Right lobe of liver (tissue), 6 donors: ENCODE data around the gene SGCE. TPM values are rescaled to one million over a fixed set of nuclear protein-coding genes. Genes with fewer than 3 reads are reported as not detected.

ENCODE experiments used
- ATAC-seq, 4 donors: fragments of 200-7000 bp; cut with Tn5 transposase; one replicate each; pipeline ENCODE4 v1.9.1; 2020; ENCODE audit warnings: mild to moderate bottlenecking in 4 of 4, moderate library complexity in 4 of 4
- DNase-seq, 3 donors: peaks; one replicate each; pipeline ENCODE4 v3.0.0-alpha.2; 2020
- H3K27ac ChIP-seq, 3 donors: fragments of 200-600 bp; one replicate each; pipeline ENCODE4 v1.8.0; 2022
- H3K27me3 ChIP-seq, 2 donors: fragments of 200-600 bp; one replicate each; pipeline ENCODE4 v1.8.0; 2022
- H3K36me3 ChIP-seq, 4 donors: fragments of 200-600 bp; sonication (generic) in 1 of 4; one replicate each; pipeline versions ENCODE4 v1.5.1 to v1.8.0; 2017 to 2022; ENCODE audit warnings: control low read depth in 1 of 4
- H3K4me1 ChIP-seq, 4 donors: fragments of 200-600 bp; sonication (generic) in 1 of 4; one replicate each; pipeline versions ENCODE4 v1.5.1 to v1.8.0; 2017 to 2022; ENCODE audit warnings: control low read depth in 1 of 4
- H3K4me3 ChIP-seq, 3 donors: fragments of 200-600 bp; one replicate each; pipeline ENCODE4 v1.8.0; 2022
- H3K9me3 ChIP-seq, 4 donors: fragments of 200-600 bp; sonication (generic) in 1 of 4; one replicate each; pipeline versions ENCODE4 v1.5.1 to v1.8.0; 2017 to 2022; ENCODE audit warnings: control low read depth in 1 of 4
- POLR2A ChIP-seq: fragments of 450-650 bp; IDR thresholded peaks from one replicate; pipeline ENCODE4 v1.6.1; 2017; ENCODE audit warnings: antibody characterized with exemption, mild to moderate bottlenecking
- WGBS: methylation state at CpG from one replicate; pipeline ENCODE4 v1.1.6; 2018; ENCODE audit warnings: low coverage, low lambda C conversion rate; ENCODE audit not compliant: insufficient coverage; ENCODE audit errors: missing lambda C conversion rate; 5-methylcytosine and 5-hydroxymethylcytosine counted together
- intact Hi-C, 2 donors: fragments of 100-400 bp; cut with DNase I; formaldehyde crosslinking; loops; one replicate each; pipeline versions ENCODE4 v1.11.2 to v1.14.1; 2022
- total RNA-seq, 6 experiments: library from RNA; depleted of rRNA in 2 of 6; stranded (reverse); fragments of >200 nt in 2 of 6; fragmentation: NEBNext Ultra II Directional in 3 of 6; extraction: Animal tissue kit (Norgen Biotek cat#: 25700) in 3 of 6; gene quantifications; one replicate each; pipeline versions ENCODE4 v1.1.0 to v1.2.4, GENCODE V29; 2016 to 2023
- TF ChIP-seq, protein P1 (sequence below), 4 donors: fragments of 200-600 bp in 3 of 4; fragments of 450-650 bp in 1 of 4; IDR thresholded peaks; one replicate each; pipeline versions ENCODE4 v1.5.1 to v1.8.0; 2016 to 2022; ENCODE audit warnings: antibody characterized with exemption in 4 of 4, mild to moderate bottlenecking in 2 of 4
- donor health status: DM: no; HTN: yes; CAD: no.
- donor health status: DM: no; HTN: no; CAD: no.
- donor health status: DM: no; HTN: no; CAD: no.
- donor health status: DM: no; HTN: yes; CAD: no.
- donor health status: DM: no; HTN: yes; CAD: no.

The SGCE gene
- total RNA-seq, 6 experiments from 2014 or later, result 4.2 to 17.8 (median 14.8) TPM

GRCh38 chr7:94565247-94565894 lies 90.6 kb downstream of the SGCE start:
- ATAC-seq (no peak), DNase-seq (no peak)
- Histone ChIP-seq H3K27ac (no peak overlapping the region), H3K9me3 (no peaks in the 10 kb centered on the region), H3K4me3 (no peak overlapping the region), H3K36me3 (no peaks in the 10 kb centered on the region), H3K27me3 (no peaks in the 10 kb centered on the region), H3K4me1 (no peaks in the 10 kb centered on the region)
- intact Hi-C loops, result no loop called here
- TF ChIP-seq, protein P1, sequence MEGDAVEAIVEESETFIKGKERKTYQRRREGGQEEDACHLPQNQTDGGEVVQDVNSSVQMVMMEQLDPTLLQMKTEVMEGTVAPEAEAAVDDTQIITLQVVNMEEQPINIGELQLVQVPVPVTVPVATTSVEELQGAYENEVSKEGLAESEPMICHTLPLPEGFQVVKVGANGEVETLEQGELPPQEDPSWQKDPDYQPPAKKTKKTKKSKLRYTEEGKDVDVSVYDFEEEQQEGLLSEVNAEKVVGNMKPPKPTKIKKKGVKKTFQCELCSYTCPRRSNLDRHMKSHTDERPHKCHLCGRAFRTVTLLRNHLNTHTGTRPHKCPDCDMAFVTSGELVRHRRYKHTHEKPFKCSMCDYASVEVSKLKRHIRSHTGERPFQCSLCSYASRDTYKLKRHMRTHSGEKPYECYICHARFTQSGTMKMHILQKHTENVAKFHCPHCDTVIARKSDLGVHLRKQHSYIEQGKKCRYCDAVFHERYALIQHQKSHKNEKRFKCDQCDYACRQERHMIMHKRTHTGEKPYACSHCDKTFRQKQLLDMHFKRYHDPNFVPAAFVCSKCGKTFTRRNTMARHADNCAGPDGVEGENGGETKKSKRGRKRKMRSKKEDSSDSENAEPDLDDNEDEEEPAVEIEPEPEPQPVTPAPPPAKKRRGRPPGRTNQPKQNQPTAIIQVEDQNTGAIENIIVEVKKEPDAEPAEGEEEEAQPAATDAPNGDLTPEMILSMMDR (IDR thresholded peaks at IDR 0.05), result no peak
- TF ChIP-seq POLR2A, result no peak
- 86% methylated on average over 2 of the region's 4 CpGs for WGBS

DNA sequence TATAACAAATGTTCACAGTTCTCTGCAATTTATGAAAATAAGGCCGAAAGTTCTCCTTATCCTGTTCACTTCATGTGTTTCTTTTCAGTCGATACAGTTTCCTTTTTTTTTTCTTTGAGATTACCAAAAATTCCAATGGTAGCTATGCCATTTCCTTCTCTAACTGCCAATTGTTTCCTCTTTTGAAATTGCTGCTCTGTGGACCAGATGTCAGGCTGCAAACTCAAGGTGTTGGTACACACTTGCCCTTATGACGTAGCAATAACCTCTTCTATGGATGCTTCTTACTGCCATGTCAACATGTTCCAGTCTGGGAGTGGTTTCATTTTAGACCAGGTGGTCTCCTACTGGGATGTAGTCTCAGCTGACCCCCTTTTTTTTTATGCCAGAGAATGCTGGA lies 93.4 kb downstream of the SGCE start:
- ATAC-seq (no peak), DNase-seq (no peak)
- H3K9me3 ChIP-seq, result no peaks in the 10 kb centered on the region
- no peak for TF ChIP-seq POLR2A
- TF ChIP-seq, protein P1 (IDR thresholded peaks at IDR 0.05), result no peak
- intact Hi-C loops, result no loop called here
- WGBS, result 68% methylated on average over 3 of the region's 3 CpGs
- H3K27ac ChIP-seq, result no peak overlapping the region
- H3K36me3 ChIP-seq, result no peaks in the 10 kb centered on the region
- no peaks in the 10 kb centered on the region for H3K4me1 ChIP-seq
- H3K4me3 ChIP-seq, result no peak overlapping the region
- H3K27me3 ChIP-seq, result no peaks in the 10 kb centered on the region

DNA sequence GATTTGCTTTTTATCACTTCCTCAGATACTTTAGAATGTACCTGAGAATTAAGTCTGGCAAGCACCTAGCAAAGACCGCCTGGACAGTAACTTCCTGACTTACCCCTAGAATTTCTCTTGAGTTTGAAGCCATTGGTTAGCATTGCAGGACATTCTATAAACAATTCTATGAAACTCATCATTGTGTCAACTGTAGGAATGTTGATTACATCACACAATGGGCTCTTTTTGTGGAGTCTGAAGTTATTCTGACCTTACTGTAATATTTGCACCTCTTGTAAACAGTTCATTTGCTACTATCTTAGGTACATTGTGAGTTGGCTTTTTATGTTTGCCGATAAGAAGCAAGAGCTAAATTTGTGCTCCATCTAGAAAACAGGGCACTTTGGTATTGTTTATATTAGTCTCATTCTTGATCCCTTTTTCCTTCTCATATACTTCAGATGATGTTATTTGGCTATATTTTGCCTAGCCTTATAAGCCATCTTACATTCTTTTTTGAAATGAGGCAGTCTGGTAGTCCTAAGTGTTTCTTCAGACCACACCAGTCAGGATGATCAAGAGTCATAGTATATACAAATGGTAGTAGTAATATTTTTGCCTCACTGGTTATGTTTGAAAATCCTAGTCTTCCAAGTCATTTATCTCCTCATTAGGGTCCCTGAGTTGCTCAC lies 94.0 kb downstream of the SGCE start:
- H3K27me3 ChIP-seq, result no peaks in the 10 kb centered on the region
- no peaks in the 10 kb centered on the region for H3K36me3 ChIP-seq
- intact Hi-C loops, result no loop called here
- TF ChIP-seq, protein P1 (IDR thresholded peaks at IDR 0.05), result no peak
- TF ChIP-seq POLR2A, result no peak
- no peak overlapping the region for H3K4me3 ChIP-seq
- 79% methylated on average over 2 of the region's 2 CpGs for WGBS
- H3K4me1 ChIP-seq, result no peaks in the 10 kb centered on the region
- DNase-seq (no peak), ATAC-seq (no peak)
- no peak overlapping the region for H3K27ac ChIP-seq
- H3K9me3 ChIP-seq, result no peaks in the 10 kb centered on the region

DNA sequence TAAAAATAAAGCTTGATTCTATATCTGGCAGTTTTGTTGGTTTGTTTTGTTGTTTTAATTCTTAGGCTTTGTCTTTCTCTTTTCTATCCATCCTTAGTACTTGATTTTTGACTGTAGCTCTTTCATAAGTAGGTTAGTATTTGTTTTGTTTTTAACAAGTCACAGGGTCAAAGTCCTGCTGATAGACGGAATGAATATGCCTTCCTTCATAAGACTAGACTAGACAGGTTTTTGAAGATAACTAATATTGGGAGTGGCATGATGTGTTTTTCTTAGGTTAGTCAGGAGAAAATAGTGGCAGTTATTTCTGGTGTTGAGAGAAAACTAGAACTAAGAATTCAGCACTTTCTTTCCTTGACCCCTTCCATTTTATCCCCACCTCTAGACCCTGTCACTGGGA lies 96.0 kb downstream of the SGCE start:
- no peaks in the 10 kb centered on the region for H3K36me3 ChIP-seq
- H3K4me3 ChIP-seq, result no peak overlapping the region
- H3K9me3 ChIP-seq, result no peaks in the 10 kb centered on the region
- TF ChIP-seq POLR2A, result no peak
- TF ChIP-seq, protein P1 (IDR thresholded peaks at IDR 0.05), result no peak
- WGBS, result 22% methylated on average over 1 of the region's 1 CpG
- H3K27me3 ChIP-seq, result no peaks in the 10 kb centered on the region
- no peaks in the 10 kb centered on the region for H3K4me1 ChIP-seq
- intact Hi-C loops, result no loop called here
- no peak for DNase-seq
- no peak overlapping the region for H3K27ac ChIP-seq
- no peak for ATAC-seq
